Sigmoid colon (tissue), 4 donors: ENCODE results near the gene SPATA2L.

Experiments used
- POLR2A ChIP-seq, 2 donors: fragments of 450-650 bp; IDR thresholded peaks; one replicate each; pipeline ENCODE4 v1.6.1; 2016; ENCODE audit warnings: antibody characterized with exemption in 2 of 2, mild to moderate bottlenecking in 2 of 2, moderate library complexity in 2 of 2
- POLR2AphosphoS5 ChIP-seq, 4 donors: sonication (generic); formaldehyde crosslinking; IDR thresholded peaks; one replicate each; pipeline ENCODE4 v1.6.1; 2017; ENCODE audit warnings: antibody characterized with exemption in 4 of 4
- TF ChIP-seq, protein P1 (sequence below), 4 experiments: fragments of 450-650 bp in 3 of 4; fragments of 200-600 bp in 1 of 4; IDR thresholded peaks; one replicate each; pipeline ENCODE4 v1.5.1; 2016 to 2019; ENCODE audit warnings: antibody characterized with exemption in 4 of 4, mild to moderate bottlenecking in 3 of 4, moderate library complexity in 2 of 4

DNA sequence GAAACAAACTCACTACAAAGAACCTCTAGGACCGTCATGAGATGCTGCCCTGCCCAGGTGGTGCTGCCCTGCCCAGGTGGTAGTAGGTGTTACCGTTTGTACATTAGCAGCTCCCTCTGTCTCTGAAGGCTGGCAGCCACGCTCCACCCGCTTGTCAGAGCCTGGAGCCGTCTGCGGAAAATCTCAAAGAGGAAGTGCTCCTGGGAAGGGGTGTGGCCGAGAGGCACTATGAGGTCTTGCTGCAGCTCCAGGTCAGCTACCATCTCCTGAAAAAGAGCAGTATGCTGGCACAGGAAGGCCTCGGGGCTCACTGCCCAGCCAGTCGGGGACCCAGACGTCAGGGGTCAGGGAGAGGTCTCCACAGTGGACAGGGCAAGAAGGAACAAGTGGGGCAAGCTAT is 48.1 kb upstream of the SPATA2L start:
- TF ChIP-seq, protein P1, sequence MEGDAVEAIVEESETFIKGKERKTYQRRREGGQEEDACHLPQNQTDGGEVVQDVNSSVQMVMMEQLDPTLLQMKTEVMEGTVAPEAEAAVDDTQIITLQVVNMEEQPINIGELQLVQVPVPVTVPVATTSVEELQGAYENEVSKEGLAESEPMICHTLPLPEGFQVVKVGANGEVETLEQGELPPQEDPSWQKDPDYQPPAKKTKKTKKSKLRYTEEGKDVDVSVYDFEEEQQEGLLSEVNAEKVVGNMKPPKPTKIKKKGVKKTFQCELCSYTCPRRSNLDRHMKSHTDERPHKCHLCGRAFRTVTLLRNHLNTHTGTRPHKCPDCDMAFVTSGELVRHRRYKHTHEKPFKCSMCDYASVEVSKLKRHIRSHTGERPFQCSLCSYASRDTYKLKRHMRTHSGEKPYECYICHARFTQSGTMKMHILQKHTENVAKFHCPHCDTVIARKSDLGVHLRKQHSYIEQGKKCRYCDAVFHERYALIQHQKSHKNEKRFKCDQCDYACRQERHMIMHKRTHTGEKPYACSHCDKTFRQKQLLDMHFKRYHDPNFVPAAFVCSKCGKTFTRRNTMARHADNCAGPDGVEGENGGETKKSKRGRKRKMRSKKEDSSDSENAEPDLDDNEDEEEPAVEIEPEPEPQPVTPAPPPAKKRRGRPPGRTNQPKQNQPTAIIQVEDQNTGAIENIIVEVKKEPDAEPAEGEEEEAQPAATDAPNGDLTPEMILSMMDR (IDR thresholded peaks at IDR 0.05): no peak
- TF ChIP-seq POLR2A (IDR thresholded peaks at IDR 0.05) (no peak), POLR2AphosphoS5 (IDR thresholded peaks at IDR 0.05) (no peak)
